Measurements from ENCODE around the gene SALL3.

Gene SALL3

GRCh38 chr18:78965917-78966792 is 13.5 kb upstream of the SALL3 start:
- DNase-seq = no peak

- no peak for DNase-seq
Observed at GRCh38 chr18:78966793-78967106, 12.9 kb upstream of the SALL3 start.

- DNase-seq = no peak
Observed at GRCh38 chr18:78967692-78968091, 11.9 kb upstream of the SALL3 start.

GRCh38 chr18:78969574-78970315 is 9.9 kb upstream of the SALL3 start:
- no peak for DNase-seq

GRCh38 chr18:78970774-78971333 is 8.8 kb upstream of the SALL3 start:
- DNase-seq = no peak

- no peak for DNase-seq
Observed at GRCh38 chr18:78971511-78972245, 7.9 kb upstream of the SALL3 start.

- DNase-seq = no peak
Observed at GRCh38 chr18:78972385-78972918, 7.2 kb upstream of the SALL3 start.

- no peak for DNase-seq
Observed at GRCh38 chr18:78972930-78973331, 6.7 kb upstream of the SALL3 start.

GRCh38 chr18:78973357-78974083 is 6.1 kb upstream of the SALL3 start:
- no peak for DNase-seq

- DNase-seq = no peak
Observed at GRCh38 chr18:78974115-78974761, 5.4 kb upstream of the SALL3 start.

- no peak for DNase-seq
Observed at GRCh38 chr18:78975292-78975691, 4.3 kb upstream of the SALL3 start.

GRCh38 chr18:78975699-78976335 is 3.8 kb upstream of the SALL3 start:
- DNase-seq = no peak

GRCh38 chr18:78976765-78977636 is 2.6 kb upstream of the SALL3 start:
- no peak for DNase-seq

GRCh38 chr18:78977637-78978348 is 1.8 kb upstream of the SALL3 start:
- no peak for DNase-seq

- DNase-seq = no peak
Observed at GRCh38 chr18:78978349-78979055, 1.1 kb upstream of the SALL3 start.

- peak; percentile 3 for DNase-seq
Observed at GRCh38 chr18:78979056-78979729, 425 bp upstream of the SALL3 start.

GRCh38 chr18:78980279-78980771 is 707 bp downstream of the SALL3 start:
- DNase-seq = no peak

- no peak for DNase-seq
Observed at GRCh38 chr18:78980777-78981380, 1.3 kb downstream of the SALL3 start.
